ENCODE data around the gene CTBP1. TPM values are rescaled to one million over a fixed set of nuclear protein-coding genes. Genes with fewer than 3 reads are reported as not detected.

CTBP1 gene
- total RNA-seq, 2 experiments from 2014 or later: 214 to 217 TPM

DNA sequence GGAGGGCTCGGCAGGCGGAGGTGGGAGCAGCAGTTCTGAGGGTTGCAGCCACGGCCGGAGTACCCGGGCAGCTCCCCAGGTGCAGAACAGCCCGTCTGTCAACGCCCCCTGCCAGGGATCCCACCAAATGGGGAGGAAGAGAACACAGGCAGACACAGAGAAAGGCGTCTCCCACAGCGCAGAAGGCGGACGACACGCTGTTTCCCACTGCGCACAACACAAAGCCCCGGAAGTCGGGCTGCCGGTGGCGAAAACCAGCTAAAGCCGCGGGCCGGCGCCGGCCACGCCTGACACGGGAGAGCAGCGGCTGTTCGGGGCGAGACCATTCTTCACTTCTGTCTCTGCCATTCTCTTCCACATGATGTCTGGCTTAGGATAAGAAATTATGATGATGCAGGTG is 31.6 kb downstream of the CTBP1 start:
- POLR2A ChIA-PET: interaction anchor here (0.8 to 1.6 kb wide), 3 partner anchors 15 to 50 kb away, joined by 3 to 13 read pairs (median 5); no protein-coding TSS in a partner anchor
- DNase-seq (no peak), ATAC-seq (no peak)
- Mint-ChIP-seq H3K27ac (peak overlapping the region; percentile 89), H3K36me3 (ENCODE audit: low read depth) (peaks cover 64% of the 10 kb centered on the region), H3K4me3 (peak overlapping the region; percentile 65), H3K4me1 (ENCODE audit: low read depth) (peaks cover 41% of the 10 kb centered on the region), H3K9me3 (ENCODE audit: insufficient read depth) (no peaks in the 10 kb centered on the region), H3K27me3 (ENCODE audit: low read depth) (no peaks in the 10 kb centered on the region)
- CTCF ChIA-PET: interaction anchor here (0.8 to 3.7 kb wide), 11 partner anchors 9 to 129 kb away, joined by 3 to 25 read pairs (median 4); partner anchors contain the start of genes SPON2 and UVSSA

DNA sequence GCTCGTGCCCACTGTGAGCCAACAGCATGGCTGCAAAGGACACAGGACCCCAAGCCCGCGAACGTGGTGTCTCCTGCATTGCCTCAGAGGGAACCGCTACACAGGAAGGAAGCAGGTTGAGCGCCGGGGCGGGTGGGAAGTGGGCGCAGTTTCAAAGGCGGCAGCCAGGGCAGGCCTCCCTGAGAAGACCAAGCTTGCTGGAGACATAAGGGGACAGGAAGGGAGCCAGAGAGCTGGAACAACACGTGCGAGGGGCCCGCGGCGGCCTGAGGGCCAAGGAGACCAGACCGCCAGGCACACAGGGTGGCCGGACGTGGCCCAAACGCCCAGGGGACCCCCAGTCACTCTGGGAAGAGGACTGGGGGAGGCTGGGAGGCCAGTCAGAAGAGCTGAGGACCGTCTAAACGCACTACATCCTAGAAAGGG is 32.0 kb downstream of the CTBP1 start:
- H3K27ac Mint-ChIP-seq: peak overlapping the region; percentile 89
- ATAC-seq (peak; percentile 96), DNase-seq (peak; percentile 87)
- H3K36me3 Mint-ChIP-seq (ENCODE audit: low read depth): peaks cover 64% of the 10 kb centered on the region
- ChIA-PET CTCF (interaction anchor here (0.8 to 3.7 kb wide), 11 partner anchors 8 to 129 kb away, joined by 3 to 25 read pairs (median 4); partner anchors contain the start of genes SPON2 and UVSSA), POLR2A (interaction anchor here (0.6 to 1.6 kb wide), 4 partner anchors 15 to 450 kb away, joined by 3 to 13 read pairs (median 4); no protein-coding TSS in a partner anchor)
- peaks cover 41% of the 10 kb centered on the region for H3K4me1 Mint-ChIP-seq (ENCODE audit: low read depth)
- H3K9me3 Mint-ChIP-seq (ENCODE audit: insufficient read depth): no peaks in the 10 kb centered on the region
- H3K27me3 Mint-ChIP-seq (ENCODE audit: low read depth): no peaks in the 10 kb centered on the region
- H3K4me3 Mint-ChIP-seq: peak overlapping the region; percentile 65

DNA sequence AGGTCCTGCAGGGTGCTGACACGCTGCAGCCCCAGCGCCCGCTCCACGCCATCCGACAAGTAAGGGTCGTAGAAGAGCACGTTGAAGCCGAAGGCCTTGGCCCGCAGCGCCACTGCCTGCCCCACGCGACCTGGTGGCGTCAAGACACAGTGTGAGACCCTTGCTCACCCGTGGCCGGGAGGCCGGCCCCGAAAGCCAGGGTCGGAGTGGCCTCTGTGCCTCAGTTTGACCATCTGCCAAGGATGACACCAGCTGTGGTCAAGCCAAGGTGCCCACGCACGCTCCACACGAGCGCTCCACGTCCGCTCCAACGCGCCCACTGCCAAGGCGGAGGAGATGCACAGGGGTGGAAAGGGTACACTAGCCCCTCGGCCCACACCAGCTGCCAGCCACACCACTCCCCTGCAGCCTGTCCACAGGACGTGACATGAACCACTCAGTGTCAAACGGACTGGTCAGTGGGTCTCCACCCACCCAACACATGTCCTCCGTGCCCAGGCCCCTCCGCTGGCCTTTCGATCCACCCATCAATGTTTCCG is 32.8 kb downstream of the CTBP1 start:
- Mint-ChIP-seq H3K27ac (peak overlapping the region; percentile 89), H3K4me1 (ENCODE audit: low read depth) (peaks cover 41% of the 10 kb centered on the region), H3K9me3 (ENCODE audit: insufficient read depth) (no peaks in the 10 kb centered on the region), H3K36me3 (ENCODE audit: low read depth) (peaks cover 62% of the 10 kb centered on the region), H3K27me3 (ENCODE audit: low read depth) (no peaks in the 10 kb centered on the region), H3K4me3 (peak overlapping the region; percentile 65)
- ChIA-PET POLR2A (interaction anchor here (0.6 to 1.6 kb wide), 2 partner anchors 14 to 449 kb away, joined by 3 to 13 read pairs; no protein-coding TSS in a partner anchor), CTCF (interaction anchor here (1.0 to 3.7 kb wide), 6 partner anchors 8 to 130 kb away, joined by 3 to 25 read pairs (median 4); partner anchors contain the start of gene UVSSA)
- ATAC-seq (no peak), DNase-seq (no peak)

DNA sequence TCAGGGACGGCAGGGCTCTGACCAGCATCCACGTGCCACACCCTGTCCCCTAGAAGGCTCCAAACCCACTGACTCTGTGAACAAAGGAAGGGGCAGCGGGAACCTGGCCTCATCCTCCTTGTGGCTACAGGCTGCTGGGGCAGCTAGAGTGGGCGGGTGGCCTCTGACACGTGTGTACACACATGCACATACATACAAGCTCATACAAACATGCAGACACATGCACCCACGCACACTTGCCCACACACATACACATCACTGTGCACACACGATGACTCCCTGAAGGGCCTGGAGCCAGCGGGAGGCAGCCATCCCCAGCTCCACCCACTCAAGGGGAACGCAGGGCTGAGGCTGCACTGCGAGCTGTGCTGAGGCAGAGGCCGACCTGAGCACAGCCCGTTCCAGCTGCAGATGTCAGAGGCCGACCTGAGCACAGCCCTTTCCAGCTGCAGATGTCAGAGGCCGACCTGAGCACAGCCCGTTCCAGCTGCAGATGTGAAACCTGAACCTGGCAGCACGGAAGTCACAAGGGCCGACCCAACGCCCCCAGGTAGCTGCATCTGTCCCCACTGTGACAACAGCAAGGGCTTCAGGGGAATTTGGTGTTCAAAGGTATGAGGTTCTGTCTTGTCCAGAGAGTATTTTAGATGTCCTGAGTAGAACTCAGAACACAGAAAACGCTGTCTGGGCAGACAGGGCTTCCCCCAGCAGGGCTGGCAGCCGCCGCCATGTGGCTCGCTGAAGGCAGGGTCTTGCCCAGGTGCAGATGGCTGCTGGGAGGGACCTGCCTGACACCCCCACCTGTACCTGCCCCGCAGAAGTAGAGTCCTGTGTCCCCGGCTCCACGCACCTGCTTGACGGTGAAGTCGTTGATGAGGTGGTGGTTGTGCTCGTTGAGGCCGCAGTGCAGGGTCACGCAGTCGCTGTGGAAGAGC is 33.5 kb downstream of the CTBP1 start:
- ChIA-PET POLR2A (no interaction called here), CTCF (interaction anchor here (3.7 kb wide), 1 partner anchor 13 kb away, joined by 25 read pairs; no protein-coding TSS in a partner anchor)
- H3K4me3 Mint-ChIP-seq: no peak overlapping the region
- H3K36me3 Mint-ChIP-seq (ENCODE audit: low read depth): peaks cover 54% of the 10 kb centered on the region
- H3K27me3 Mint-ChIP-seq (ENCODE audit: low read depth): no peaks in the 10 kb centered on the region
- H3K9me3 Mint-ChIP-seq (ENCODE audit: insufficient read depth): no peaks in the 10 kb centered on the region
- peaks cover 41% of the 10 kb centered on the region for H3K4me1 Mint-ChIP-seq (ENCODE audit: low read depth)
- H3K27ac Mint-ChIP-seq: peak overlapping the region; percentile 55
- ATAC-seq: no peak
- no peak for DNase-seq

DNA sequence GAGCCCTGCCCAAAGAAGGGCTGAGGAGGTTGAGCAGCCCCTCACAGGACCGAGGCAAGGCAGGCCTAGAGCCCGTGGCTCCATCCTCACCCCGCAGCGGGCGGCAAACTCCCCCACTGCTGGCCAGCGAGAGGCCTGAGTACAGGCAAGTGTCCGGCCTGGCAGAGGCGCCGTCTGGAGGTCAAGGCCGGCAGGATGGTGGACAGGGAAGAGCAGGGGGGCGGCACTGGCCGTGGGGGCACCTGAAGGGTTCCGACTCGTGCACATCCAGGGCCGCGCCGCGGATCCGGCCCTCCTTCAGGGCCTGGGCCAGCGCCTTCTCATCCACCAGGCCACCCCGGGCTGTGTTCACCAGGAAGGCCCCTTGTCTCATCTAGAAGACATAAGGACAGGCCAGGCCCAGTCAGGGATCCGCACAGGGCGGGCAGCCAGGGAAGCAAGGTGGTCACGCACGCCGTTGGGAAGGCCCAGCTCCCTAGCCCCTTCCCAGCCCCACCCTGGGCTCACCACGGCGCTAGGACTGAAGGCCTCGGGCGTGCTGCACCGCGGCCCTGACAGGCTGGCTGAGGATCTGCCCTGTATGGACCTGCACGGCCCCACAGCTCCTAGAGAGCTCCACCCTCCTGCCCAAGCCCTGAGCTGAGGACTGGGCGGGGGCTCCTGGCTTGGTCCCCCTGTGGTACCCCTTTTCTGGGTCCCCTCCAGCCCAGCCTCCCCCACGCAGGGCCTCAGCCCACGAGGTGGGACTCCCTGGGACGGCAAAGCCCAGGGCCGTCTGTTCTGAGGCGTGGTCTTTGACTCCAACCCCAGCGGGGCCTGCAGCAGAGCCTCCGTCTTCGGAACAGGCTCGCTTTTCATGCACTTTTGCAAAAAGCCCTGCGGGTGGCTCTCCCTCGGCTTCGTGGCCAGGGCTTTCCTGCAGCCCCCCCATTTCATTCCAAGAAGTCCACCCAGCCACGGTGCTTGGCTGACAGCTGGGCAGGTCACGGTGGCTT is 34.5 kb downstream of the CTBP1 start:
- Mint-ChIP-seq H3K4me1 (ENCODE audit: low read depth) (peaks cover 36% of the 10 kb centered on the region), H3K27ac (no peak overlapping the region), H3K36me3 (ENCODE audit: low read depth) (peaks cover 48% of the 10 kb centered on the region), H3K4me3 (no peak overlapping the region), H3K9me3 (ENCODE audit: insufficient read depth) (no peaks in the 10 kb centered on the region), H3K27me3 (ENCODE audit: low read depth) (no peaks in the 10 kb centered on the region)
- CTCF ChIA-PET: interaction anchor here (3.7 kb wide), 1 partner anchor 12 kb away, joined by 25 read pairs; no protein-coding TSS in a partner anchor
- DNase-seq (no peak), ATAC-seq (no peak)
- POLR2A ChIA-PET: interaction anchor here (0.6 kb wide), 1 partner anchor 43 kb away, joined by 3 read pairs; no protein-coding TSS in a partner anchor

DNA sequence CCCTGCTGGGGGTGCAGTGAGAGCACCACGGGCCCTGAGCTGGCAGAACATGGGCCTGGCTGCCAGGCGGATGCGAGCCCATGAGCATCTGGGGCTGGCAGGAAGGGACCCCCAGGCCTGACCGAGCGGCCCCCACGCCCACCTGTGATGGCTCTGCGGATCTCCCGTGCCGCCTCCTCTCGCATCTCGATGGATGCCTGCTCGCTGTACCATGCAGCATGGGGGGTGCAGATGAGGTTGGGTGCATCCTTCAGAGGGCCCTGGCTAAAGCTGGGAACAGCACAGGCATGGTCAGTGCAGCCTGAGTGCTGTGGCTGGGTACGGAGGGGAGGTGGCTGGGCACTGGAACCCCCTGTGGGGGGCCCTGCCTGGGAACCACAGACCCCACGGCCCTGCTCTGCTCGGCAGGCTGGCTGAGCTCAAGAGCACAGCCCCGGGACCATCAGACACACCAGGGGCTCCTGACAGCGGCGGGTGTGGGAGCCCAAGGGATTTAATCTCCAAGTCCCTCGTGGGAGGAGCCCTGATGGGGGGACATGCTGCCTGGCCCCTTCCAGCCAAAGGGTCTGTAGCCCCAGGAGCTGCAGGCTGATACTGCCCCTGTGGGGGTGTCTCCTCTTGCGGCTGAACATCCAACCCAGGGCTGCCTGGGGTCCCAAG is 35.5 kb downstream of the CTBP1 start:
- no peak for ATAC-seq
- CTCF ChIA-PET: no interaction called here
- H3K36me3 Mint-ChIP-seq (ENCODE audit: low read depth): peaks cover 44% of the 10 kb centered on the region
- DNase-seq: no peak
- H3K4me3 Mint-ChIP-seq: no peak overlapping the region
- H3K4me1 Mint-ChIP-seq (ENCODE audit: low read depth): peaks cover 31% of the 10 kb centered on the region
- H3K27ac Mint-ChIP-seq: no peak overlapping the region
- no peaks in the 10 kb centered on the region for H3K9me3 Mint-ChIP-seq (ENCODE audit: insufficient read depth)
- POLR2A ChIA-PET: interaction anchor here (0.6 kb wide), 1 partner anchor 42 kb away, joined by 3 read pairs; no protein-coding TSS in a partner anchor
- no peaks in the 10 kb centered on the region for H3K27me3 Mint-ChIP-seq (ENCODE audit: low read depth)

DNA sequence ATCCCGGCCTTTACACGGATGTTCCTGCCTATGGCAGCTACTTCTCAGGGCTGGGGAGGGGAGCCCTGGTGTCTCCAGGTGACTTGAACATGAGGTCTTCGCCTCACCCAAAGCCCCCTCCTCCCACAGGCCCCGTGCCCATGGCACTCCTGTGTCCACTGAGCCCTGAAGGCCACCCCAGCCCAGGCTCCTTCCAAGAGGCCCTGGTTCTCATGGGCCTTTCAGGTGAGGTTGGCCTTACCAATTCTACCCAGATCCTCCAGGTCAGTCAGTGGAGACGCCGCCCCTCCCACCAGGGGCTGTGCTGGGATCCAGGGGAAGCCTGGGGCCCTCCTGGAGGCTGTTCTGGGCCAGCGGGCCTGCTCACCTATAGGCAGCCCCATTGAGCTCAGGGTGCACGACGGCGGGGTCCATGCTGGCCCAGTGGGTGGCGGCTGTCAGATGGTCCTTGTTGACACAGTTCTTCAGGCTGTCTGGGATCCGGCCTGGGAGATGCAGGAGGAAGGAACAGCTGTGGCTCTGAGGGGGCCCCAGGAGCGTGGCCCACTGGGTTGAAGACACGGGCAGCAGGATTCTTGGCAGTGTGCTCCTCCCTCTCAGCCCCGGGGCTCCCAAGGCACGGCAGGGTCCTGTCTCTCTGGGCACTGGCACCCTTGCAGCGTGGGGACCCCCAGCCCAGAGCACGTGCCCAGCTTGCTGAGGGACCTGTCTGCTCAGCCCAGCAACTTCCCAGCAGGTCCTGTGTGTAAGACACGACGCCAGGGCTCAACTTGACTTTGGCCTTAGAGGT is 36.2 kb downstream of the CTBP1 start:
- H3K4me3 Mint-ChIP-seq: no peak overlapping the region
- H3K27me3 Mint-ChIP-seq (ENCODE audit: low read depth): no peaks in the 10 kb centered on the region
- peaks cover 27% of the 10 kb centered on the region for H3K4me1 Mint-ChIP-seq (ENCODE audit: low read depth)
- H3K9me3 Mint-ChIP-seq (ENCODE audit: insufficient read depth): no peaks in the 10 kb centered on the region
- ChIA-PET CTCF (no interaction called here), POLR2A (interaction anchor here (0.6 kb wide), 1 partner anchor 10 kb away, joined by 4 read pairs; no protein-coding TSS in a partner anchor)
- peak overlapping the region; percentile 39 for H3K27ac Mint-ChIP-seq
- DNase-seq: no peak
- ATAC-seq: no peak
- H3K36me3 Mint-ChIP-seq (ENCODE audit: low read depth): peaks cover 38% of the 10 kb centered on the region

DNA sequence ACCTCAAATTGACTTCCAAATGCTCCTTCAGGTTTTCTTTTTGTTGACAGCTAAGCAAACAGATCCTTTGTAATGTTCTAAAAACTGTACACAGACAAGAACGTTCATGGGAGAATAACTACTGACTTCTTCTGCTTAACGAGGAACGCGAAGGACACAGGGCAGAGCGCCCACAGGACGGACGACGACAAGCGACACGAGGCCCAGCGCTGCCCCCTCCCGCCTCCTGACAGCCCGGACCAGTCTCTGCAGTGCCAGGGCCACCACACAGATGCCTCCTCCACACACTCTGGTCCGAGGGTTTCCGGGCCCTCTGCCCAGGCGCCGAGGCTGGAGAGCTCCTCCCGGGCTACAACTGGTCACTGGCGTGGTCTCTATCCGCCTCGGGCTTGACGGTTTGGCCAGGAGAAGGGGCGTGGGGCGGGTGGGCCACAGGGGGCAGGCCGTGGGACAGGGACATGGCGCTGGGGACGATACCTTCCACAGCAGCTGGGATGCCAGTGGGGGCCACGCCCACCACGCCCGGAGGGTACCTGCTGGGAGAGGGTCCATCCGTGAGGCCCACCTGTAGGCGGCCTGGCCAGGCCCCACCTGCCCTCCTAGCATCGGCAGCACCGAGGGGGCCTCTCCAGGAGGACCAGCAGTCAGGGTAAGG is 36.9 kb downstream of the CTBP1 start:
- no peak for DNase-seq
- POLR2A ChIA-PET: interaction anchor here (0.6 kb wide), 1 partner anchor 10 kb away, joined by 4 read pairs; no protein-coding TSS in a partner anchor
- H3K4me1 Mint-ChIP-seq (ENCODE audit: low read depth): peaks cover 20% of the 10 kb centered on the region
- no peak for ATAC-seq
- no peaks in the 10 kb centered on the region for H3K9me3 Mint-ChIP-seq (ENCODE audit: insufficient read depth)
- H3K27ac Mint-ChIP-seq: peak overlapping the region; percentile 34
- CTCF ChIA-PET: no interaction called here
- no peaks in the 10 kb centered on the region for H3K27me3 Mint-ChIP-seq (ENCODE audit: low read depth)
- H3K4me3 Mint-ChIP-seq: no peak overlapping the region
- H3K36me3 Mint-ChIP-seq (ENCODE audit: low read depth): peaks cover 31% of the 10 kb centered on the region

DNA sequence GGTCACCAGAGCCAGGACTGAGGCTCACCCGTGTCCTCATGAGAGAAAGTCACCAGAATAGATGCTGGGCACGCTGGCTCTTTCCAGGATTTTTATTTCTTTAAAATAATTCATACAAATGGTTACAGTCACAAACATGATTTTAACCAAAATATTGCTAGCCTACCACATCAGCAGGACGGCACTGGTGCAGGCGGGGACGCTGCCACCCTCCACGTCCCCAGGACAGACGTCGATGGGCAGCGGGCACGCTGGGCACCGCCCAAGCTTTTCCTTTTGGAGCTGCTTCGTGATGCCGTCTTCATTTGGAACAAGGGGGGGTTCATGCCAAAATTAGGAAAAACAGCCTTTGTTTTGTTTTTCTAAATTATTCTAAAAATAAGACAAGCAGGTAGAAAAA is 37.6 kb downstream of the CTBP1 start:
- POLR2A ChIA-PET: interaction anchor here (0.9 kb wide), 1 partner anchor 36 kb away, joined by 3 read pairs; no protein-coding TSS in a partner anchor

More for the DNA sequence above, 37.6 kb downstream of the CTBP1 start:
- Mint-ChIP-seq H3K27ac (no peak overlapping the region), H3K4me1 (ENCODE audit: low read depth) (peaks cover 13% of the 10 kb centered on the region), H3K4me3 (no peak overlapping the region), H3K9me3 (ENCODE audit: insufficient read depth) (no peaks in the 10 kb centered on the region), H3K27me3 (ENCODE audit: low read depth) (no peaks in the 10 kb centered on the region), H3K36me3 (ENCODE audit: low read depth) (peaks cover 24% of the 10 kb centered on the region)
- DNase-seq (no peak), ATAC-seq (no peak)
- CTCF ChIA-PET: no interaction called here

All from activated CD8-positive, alpha-beta T cell treated with anti-CD3 and anti-CD28 coated beads, Interleukin-2, amount 10 ng/mL, durations not matched to agents 7 days and 5 days (primary cell).